Thymus (tissue), 11 donors: Measurements from ENCODE around the gene F2. TPM values are rescaled to one million over a fixed set of nuclear protein-coding genes. Genes with fewer than 3 reads are reported as not detected.

Experiments used
- DNase-seq, 9 donors: peaks; one replicate each; pipeline ENCODE4 v3.0.0-alpha.2; 2013; ENCODE audit warnings: low spot score in 9 of 9, low read depth in 6 of 9, missing footprints in 1 of 9
- H3K27ac ChIP-seq, 2 donors: one replicate each; pipeline ENCODE4 v1.5.1; 2013; ENCODE audit warnings: control low read depth in 1 of 2, low read depth in 1 of 2, low read length in 1 of 2, mild to moderate bottlenecking in 1 of 2, moderate library complexity in 1 of 2
- H3K27me3 ChIP-seq, 2 donors: one replicate each; pipeline ENCODE4 v1.5.1; 2013; ENCODE audit warnings: low read length in 1 of 2; ENCODE audit not compliant: control insufficient read depth in 2 of 2, insufficient read depth in 1 of 2
- H3K36me3 ChIP-seq, 2 donors: one replicate each; pipeline ENCODE4 v1.5.1; 2013; ENCODE audit warnings: low read length in 1 of 2, mild to moderate bottlenecking in 1 of 2, moderate library complexity in 1 of 2; ENCODE audit not compliant: control insufficient read depth in 2 of 2, insufficient read depth in 2 of 2
- H3K4me1 ChIP-seq, 2 donors: one replicate each; pipeline ENCODE4 v1.5.1; 2013; ENCODE audit warnings: low read length in 2 of 2; ENCODE audit not compliant: control insufficient read depth in 2 of 2, insufficient read depth in 2 of 2
- H3K4me3 ChIP-seq, 2 donors: one replicate each; pipeline ENCODE4 v1.5.1; 2013; ENCODE audit warnings: low read length in 2 of 2, control low read depth in 1 of 2, mild to moderate bottlenecking in 1 of 2
- H3K9me3 ChIP-seq, 2 donors: one replicate each; pipeline ENCODE4 v1.5.1; 2013; ENCODE audit warnings: low read length in 1 of 2, mild to moderate bottlenecking in 1 of 2; ENCODE audit not compliant: control insufficient read depth in 2 of 2, insufficient read depth in 1 of 2
- WGBS: extraction: QIAGEN DNeasy Blood & Tissue Kit; methylation state at CpG from one replicate; pipeline ENCODE4 v1.1.7; 2013; 5-methylcytosine and 5-hydroxymethylcytosine counted together
- polyA plus RNA-seq: library from polyadenylated mRNA; stranded (reverse); fragments of 200-250 nt; gene quantifications from one replicate; pipeline ENCODE4 v1.2.3, GENCODE V29; 2013
- total RNA-seq: library from RNA; stranded (reverse); fragments of 120-200 nt; gene quantifications from one replicate; pipeline ENCODE4 v1.2.4, GENCODE V29; 2013
- donor health status: healthy.

The F2 gene
- total and polyA plus RNA-seq, 2 donors, result 0.07 to 0.14 TPM

- H3K27ac ChIP-seq, result no peak overlapping the region
- no peak for DNase-seq
Observed at GRCh38 chr11:46743043-46743442, 24.0 kb downstream of the F2 start.

GRCh38 chr11:46743693-46744339, 24.8 kb downstream of the F2 start:
- DNase-seq, result no peak
- H3K27ac ChIP-seq, result no peak overlapping the region
- peaks cover 69 to 77% of the 10 kb centered on the region in 2 donors for H3K36me3 ChIP-seq
- no peaks in the 10 kb centered on the region for H3K27me3 ChIP-seq
- no peaks in the 10 kb centered on the region for H3K4me1 ChIP-seq
- H3K4me3 ChIP-seq, result no peak overlapping the region
- no peaks in the 10 kb centered on the region for H3K9me3 ChIP-seq
- WGBS, result 97% methylated on average over 10 of the region's 10 CpGs

More at GRCh38 chr11:46743043-46743442, 24.0 kb downstream of the F2 start:
- H3K4me3 ChIP-seq, result no peak overlapping the region
- H3K4me1 ChIP-seq, result no peaks in the 10 kb centered on the region
- no peaks in the 10 kb centered on the region for H3K27me3 ChIP-seq
- 99% methylated on average over 2 of the region's 2 CpGs for WGBS
- no peaks in the 10 kb centered on the region for H3K9me3 ChIP-seq
- peaks cover 64 to 70% of the 10 kb centered on the region in 2 donors for H3K36me3 ChIP-seq

GRCh38 chr11:46745328-46745727, 26.3 kb downstream of the F2 start:
- no peak for DNase-seq
- H3K9me3 ChIP-seq, result no peaks in the 10 kb centered on the region
- no peaks in the 10 kb centered on the region for H3K27me3 ChIP-seq
- peaks cover 77 to 84% of the 10 kb centered on the region in 2 donors for H3K36me3 ChIP-seq
- no peak overlapping the region for H3K4me3 ChIP-seq
- WGBS, result 96% methylated on average over 1 of the region's 1 CpG
- no peaks in the 10 kb centered on the region for H3K4me1 ChIP-seq
- H3K27ac ChIP-seq, result no peak overlapping the region

- H3K27me3 ChIP-seq, result no peaks in the 10 kb centered on the region
- H3K27ac ChIP-seq, result no peak overlapping the region
- 96% methylated on average over 3 of the region's 3 CpGs for whole genome bisulfite sequencing
- no peaks in the 10 kb centered on the region for H3K4me1 ChIP-seq
- no peak for DNase-seq
- H3K9me3 ChIP-seq, result no peaks in the 10 kb centered on the region
- peaks cover 83 to 88% of the 10 kb centered on the region in 2 donors for H3K36me3 ChIP-seq
- no peak overlapping the region for H3K4me3 ChIP-seq
Observed at GRCh38 chr11:46745995-46746394, 27.0 kb downstream of the F2 start.

GRCh38 chr11:46747150-46747549, 28.1 kb downstream of the F2 start:
- WGBS, result 98% methylated on average over 6 of the region's 6 CpGs
- H3K36me3 ChIP-seq, result peaks cover 73 to 86% of the 10 kb centered on the region in 2 donors
- H3K4me1 ChIP-seq, result no peaks in the 10 kb centered on the region
- no peak for DNase-seq
- no peak overlapping the region for H3K27ac ChIP-seq
- H3K9me3 ChIP-seq, result no peaks in the 10 kb centered on the region
- no peaks in the 10 kb centered on the region for H3K27me3 ChIP-seq
- H3K4me3 ChIP-seq, result no peak overlapping the region

- H3K27ac ChIP-seq, result no peak overlapping the region
- no peaks in the 10 kb centered on the region for H3K4me1 ChIP-seq
- H3K9me3 ChIP-seq, result no peaks in the 10 kb centered on the region
- no peak for DNase-seq
- peaks cover 61 to 82% of the 10 kb centered on the region in 2 donors for H3K36me3 ChIP-seq
- H3K4me3 ChIP-seq, result no peak overlapping the region
- H3K27me3 ChIP-seq, result no peaks in the 10 kb centered on the region
Observed at GRCh38 chr11:46755962-46756361, 36.9 kb downstream of the F2 start.

- peaks cover 70 to 90% of the 10 kb centered on the region in 2 donors for H3K36me3 ChIP-seq
- H3K27ac ChIP-seq, result no peak overlapping the region
- H3K27me3 ChIP-seq, result no peaks in the 10 kb centered on the region
- 97% methylated on average over 6 of the region's 6 CpGs for WGBS
- H3K4me3 ChIP-seq, result no peak overlapping the region
- no peaks in the 10 kb centered on the region for H3K9me3 ChIP-seq
- DNase-seq, result no peak
- no peaks in the 10 kb centered on the region for H3K4me1 ChIP-seq
Observed at GRCh38 chr11:46759196-46759595, 40.2 kb downstream of the F2 start.

GRCh38 chr11:46760429-46761128, 41.6 kb downstream of the F2 start:
- WGBS, result 97% methylated on average over 6 of the region's 6 CpGs
- peaks cover 61 to 84% of the 10 kb centered on the region in 2 donors for H3K36me3 ChIP-seq
- no peaks in the 10 kb centered on the region for H3K4me1 ChIP-seq
- no peak for DNase-seq
- no peak overlapping the region for H3K27ac ChIP-seq
- H3K27me3 ChIP-seq, result no peaks in the 10 kb centered on the region
- no peaks in the 10 kb centered on the region for H3K9me3 ChIP-seq
- no peak overlapping the region for H3K4me3 ChIP-seq

GRCh38 chr11:46761807-46762206, 42.8 kb downstream of the F2 start:
- no peak for DNase-seq
- H3K27me3 ChIP-seq, result no peaks in the 10 kb centered on the region
- WGBS, result 95% methylated on average over 4 of the region's 4 CpGs
- H3K9me3 ChIP-seq, result no peaks in the 10 kb centered on the region
- H3K4me3 ChIP-seq, result no peak overlapping the region
- H3K27ac ChIP-seq, result no peak overlapping the region
- H3K36me3 ChIP-seq, result peaks cover 60 to 84% of the 10 kb centered on the region in 2 donors
- no peaks in the 10 kb centered on the region for H3K4me1 ChIP-seq
